HEK293 (cell line): ENCODE data around the gene DAZAP1.
A peak's percentile ranks its signal among the peaks of the same experiment; 100 is the strongest.

Source experiments
- CTCF ChIA-PET: fragments of 350-600 bp; formaldehyde crosslinking; extraction: SDS; loops from one replicate; lab custom pipeline; 2021; ENCODE audit warnings: antibody characterized with exemption; lab: Yijun Ruan, JAX
- POLR2A ChIA-PET: fragments of 300-600 bp; formaldehyde crosslinking; extraction: SDS; loops from one replicate; lab custom pipeline; 2020; ENCODE audit warnings: antibody characterized with exemption, inconsistent platforms; lab: Yijun Ruan, JAX
- H3K27ac ChIP-seq: fragments of 200-500 bp; sonication (Bioruptor generic); 2 replicates; pipeline ENCODE4 v1.5.1; 2014; ENCODE audit warnings: low read depth, low read length, control low read depth, inconsistent platforms; ENCODE audit errors: extremely low read depth
- H3K36me3 ChIP-seq, 2 experiments: fragments of 200-500 bp in 1 of 2; sonication (Bioruptor generic) in 1 of 2; 1 replicate in 1 of 2; 2 replicates in 1 of 2; pipeline ENCODE4 v1.5.1; 2014 to 2017; ENCODE audit warnings: inconsistent platforms in 2 of 2, low read length in 2 of 2; ENCODE audit not compliant: control insufficient read depth in 2 of 2, insufficient read depth in 1 of 2
- H3K4me1 ChIP-seq: fragments of 200-500 bp; sonication (Bioruptor generic); 2 replicates; pipeline ENCODE4 v1.5.1; 2014; ENCODE audit warnings: mild to moderate bottlenecking, low read length, inconsistent platforms; ENCODE audit not compliant: control insufficient read depth, insufficient read depth
- H3K4me3 ChIP-seq: 2 replicates; pipeline ENCODE4 v1.5.1; 2011; ENCODE audit warnings: low read depth, mild to moderate bottlenecking, control low read depth, low read length, moderate library complexity
- H3K9me3 ChIP-seq: fragments of 200-500 bp; sonication (Bioruptor generic); 2 replicates; pipeline ENCODE4 v1.5.1; 2014; ENCODE audit warnings: low read depth, low read length, inconsistent platforms; ENCODE audit not compliant: control insufficient read depth, insufficient read depth
- EGR2 ChIP-seq: fragments of 450-650 bp; formaldehyde crosslinking; IDR thresholded peaks from 2 replicates; pipeline ENCODE4 v1.5.1; 2016; ENCODE audit warnings: low read depth, missing biosample characterization, missing genetic modification characterization
- KLF7 ChIP-seq: fragments of 450-650 bp; formaldehyde crosslinking; IDR thresholded peaks from 2 replicates; pipeline ENCODE4 v1.5.1; 2016; ENCODE audit warnings: missing biosample characterization, missing genetic modification characterization, borderline replicate concordance
- KLF8 ChIP-seq: fragments of 450-650 bp; formaldehyde crosslinking; IDR thresholded peaks from 2 replicates; pipeline ENCODE4 v1.5.1; 2016; ENCODE audit warnings: missing biosample characterization, missing genetic modification characterization
- MZF1 ChIP-seq: fragments of 450-650 bp; formaldehyde crosslinking; IDR thresholded peaks from 2 replicates; pipeline ENCODE4 v1.5.1; 2017; ENCODE audit warnings: missing biosample characterization, missing genetic modification characterization, borderline replicate concordance
- OVOL3 ChIP-seq: fragments of 450-650 bp; formaldehyde crosslinking; IDR thresholded peaks from 2 replicates; pipeline ENCODE4 v1.5.1; 2016; ENCODE audit warnings: missing biosample characterization, missing genetic modification characterization
- PRDM4 ChIP-seq: fragments of 450-650 bp; formaldehyde crosslinking; IDR thresholded peaks from 2 replicates; pipeline ENCODE4 v1.5.1; 2017; ENCODE audit warnings: missing biosample characterization, missing genetic modification characterization
- SP3 ChIP-seq: fragments of 450-650 bp; formaldehyde crosslinking; IDR thresholded peaks from 2 replicates; pipeline ENCODE4 v1.5.1; 2016; ENCODE audit warnings: missing biosample characterization, missing genetic modification characterization
- YY2 ChIP-seq: fragments of 450-650 bp; formaldehyde crosslinking; IDR thresholded peaks from 2 replicates; pipeline ENCODE4 v1.5.1; 2016; ENCODE audit warnings: missing biosample characterization, missing genetic modification characterization
- ZBTB11 ChIP-seq: fragments of 450-650 bp; formaldehyde crosslinking; conservative IDR thresholded peaks from 2 replicates; pipeline ENCODE4 v1.5.1; 2016; ENCODE audit warnings: low read depth, missing biosample characterization, missing genetic modification characterization
- ZBTB26 ChIP-seq: fragments of 450-650 bp; formaldehyde crosslinking; optimal IDR thresholded peaks from 2 replicates; pipeline ENCODE3; 2016; ENCODE audit warnings: missing biosample characterization, mild to moderate bottlenecking, missing genetic modification characterization
- ZNF112 ChIP-seq: fragments of 450-650 bp; formaldehyde crosslinking; IDR thresholded peaks from 2 replicates; pipeline ENCODE4 v1.5.0; 2017; ENCODE audit warnings: missing biosample characterization, missing genetic modification characterization
- ZNF121 ChIP-seq: fragments of 450-650 bp; formaldehyde crosslinking; IDR thresholded peaks from 2 replicates; pipeline ENCODE4 v1.5.1; 2016; ENCODE audit warnings: missing biosample characterization, missing genetic modification characterization
- ZNF132 ChIP-seq: fragments of 450-650 bp; formaldehyde crosslinking; IDR thresholded peaks from 2 replicates; pipeline ENCODE4 v1.5.1; 2017; ENCODE audit warnings: missing biosample characterization, missing genetic modification characterization, borderline replicate concordance
- ZNF169 ChIP-seq: fragments of 450-650 bp; formaldehyde crosslinking; IDR thresholded peaks from 2 replicates; pipeline ENCODE4 v1.5.1; 2016; ENCODE audit warnings: missing biosample characterization, missing genetic modification characterization
- ZNF354C ChIP-seq: fragments of 450-650 bp; formaldehyde crosslinking; IDR thresholded peaks from 2 replicates; pipeline ENCODE4 v1.5.1; 2016; ENCODE audit warnings: missing biosample characterization, missing genetic modification characterization, low read depth, borderline replicate concordance
- ZNF449 ChIP-seq: fragments of 450-650 bp; formaldehyde crosslinking; IDR thresholded peaks from 2 replicates; pipeline ENCODE4 v1.5.1; 2017; ENCODE audit warnings: missing biosample characterization, mild to moderate bottlenecking, missing genetic modification characterization, moderate library complexity
- ZNF530 ChIP-seq: fragments of 450-650 bp; formaldehyde crosslinking; IDR thresholded peaks from 2 replicates; pipeline ENCODE4 v1.5.1; 2016; ENCODE audit warnings: low read depth, missing biosample characterization, missing genetic modification characterization
- ZNF596 ChIP-seq: fragments of 450-650 bp; IDR thresholded peaks from 2 replicates; pipeline ENCODE4 v1.5.0; 2018; ENCODE audit warnings: missing biosample characterization, mild to moderate bottlenecking, missing genetic modification characterization, moderate library complexity
- ZNF654 ChIP-seq: fragments of 450-650 bp; formaldehyde crosslinking; IDR thresholded peaks from 2 replicates; pipeline ENCODE4 v1.5.1; 2016; ENCODE audit warnings: low read depth, missing biosample characterization, missing genetic modification characterization
- ZNF664 ChIP-seq: fragments of 450-650 bp; formaldehyde crosslinking; IDR thresholded peaks from 2 replicates; pipeline ENCODE4 v1.5.1; 2016; ENCODE audit warnings: missing biosample characterization, missing genetic modification characterization
- ZNF76 ChIP-seq: fragments of 450-650 bp; formaldehyde crosslinking; IDR thresholded peaks from 2 replicates; pipeline ENCODE4; 2016; ENCODE audit warnings: low read depth, missing biosample characterization, missing genetic modification characterization, borderline replicate concordance
- TF ChIP-seq, protein P1 (sequence below): fragments of 450-650 bp; formaldehyde crosslinking; IDR thresholded peaks from 2 replicates; pipeline ENCODE4 v1.5.1; 2016; ENCODE audit warnings: missing biosample characterization, missing genetic modification characterization

Gene DAZAP1

GRCh38 chr19:1470305-1471009, 63.1 kb downstream of the DAZAP1 start (continued):
- TF ChIP-seq PRDM4 (tag by site-specific recombination) (peak; percentile 92), ZNF530 (tag by site-specific recombination) (no peak), ZNF664 (tag by site-specific recombination) (no peak), ZNF121 (tag by site-specific recombination) (no peak), ZNF596 (tag by site-specific recombination) (0 out of 2 replicates have a peak, but pooled peaks have one; percentile 35), KLF7 (tag by site-specific recombination) (peak; percentile 7; the same call in 1 of the 2 replicates), OVOL3 (tag by site-specific recombination) (no peak), ZNF76 (tag by site-specific recombination) (peak; percentile 33; the same call in 1 of the 2 replicates), YY2 (tag by site-specific recombination) (no peak), ZNF169 (tag by site-specific recombination) (no peak), EGR2 (0 out of 2 replicates have a peak, but pooled peaks have one; percentile 42), KLF8 (peak; percentile 44; the same call in 1 of the 2 replicates), ZNF354C (tag by site-specific recombination) (no peak)

DNA sequence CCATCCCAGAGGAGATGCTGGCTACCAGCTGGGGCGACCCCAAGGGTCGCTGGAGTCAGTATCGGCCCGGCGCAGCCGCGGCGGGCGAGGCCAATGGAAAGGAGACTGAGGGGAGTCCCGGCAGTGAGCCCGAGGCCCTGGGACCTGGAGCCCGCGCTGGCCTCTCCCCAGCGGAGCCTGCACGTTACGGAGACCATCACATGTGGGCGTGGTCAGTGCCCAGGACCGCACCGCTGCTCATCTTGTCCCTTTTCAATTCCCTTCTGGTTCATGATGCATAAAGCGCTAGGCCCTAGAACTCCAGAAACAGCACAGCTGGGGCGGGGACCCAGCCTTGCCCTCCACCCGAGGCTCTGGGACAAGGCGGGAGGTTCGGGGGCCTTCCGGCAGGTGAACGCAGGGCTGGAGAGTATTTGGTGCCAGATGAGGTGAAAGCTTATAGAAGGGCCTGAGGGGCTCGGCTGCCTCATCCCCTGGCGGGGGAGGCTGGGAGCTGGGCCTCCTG, 63.7 kb downstream of the DAZAP1 start:
- peak overlapping the region; percentile 28 for H3K4me3 ChIP-seq
- ChIA-PET POLR2A (interaction anchor here (0.9 to 2.2 kb wide), 6 partner anchors 12 to 94 kb away, joined by 3 to 6 read pairs (median 4); no protein-coding TSS in a partner anchor), CTCF (interaction anchor here (0.9 to 1.1 kb wide), 2 partner anchors 191 to 205 kb away, joined by 3 to 4 read pairs; no protein-coding TSS in a partner anchor)
- peaks cover 0 to 16% of the 10 kb centered on the region in 2 experiments; a peak in 2 of 3 replicates for H3K36me3 ChIP-seq
- H3K27ac ChIP-seq, result no peak overlapping the region; the same call in 1 of the 2 replicates
- H3K9me3 ChIP-seq, result no peaks in the 10 kb centered on the region
- H3K4me1 ChIP-seq, result peaks cover 12% of the 10 kb centered on the region
- TF ChIP-seq, protein P1, sequence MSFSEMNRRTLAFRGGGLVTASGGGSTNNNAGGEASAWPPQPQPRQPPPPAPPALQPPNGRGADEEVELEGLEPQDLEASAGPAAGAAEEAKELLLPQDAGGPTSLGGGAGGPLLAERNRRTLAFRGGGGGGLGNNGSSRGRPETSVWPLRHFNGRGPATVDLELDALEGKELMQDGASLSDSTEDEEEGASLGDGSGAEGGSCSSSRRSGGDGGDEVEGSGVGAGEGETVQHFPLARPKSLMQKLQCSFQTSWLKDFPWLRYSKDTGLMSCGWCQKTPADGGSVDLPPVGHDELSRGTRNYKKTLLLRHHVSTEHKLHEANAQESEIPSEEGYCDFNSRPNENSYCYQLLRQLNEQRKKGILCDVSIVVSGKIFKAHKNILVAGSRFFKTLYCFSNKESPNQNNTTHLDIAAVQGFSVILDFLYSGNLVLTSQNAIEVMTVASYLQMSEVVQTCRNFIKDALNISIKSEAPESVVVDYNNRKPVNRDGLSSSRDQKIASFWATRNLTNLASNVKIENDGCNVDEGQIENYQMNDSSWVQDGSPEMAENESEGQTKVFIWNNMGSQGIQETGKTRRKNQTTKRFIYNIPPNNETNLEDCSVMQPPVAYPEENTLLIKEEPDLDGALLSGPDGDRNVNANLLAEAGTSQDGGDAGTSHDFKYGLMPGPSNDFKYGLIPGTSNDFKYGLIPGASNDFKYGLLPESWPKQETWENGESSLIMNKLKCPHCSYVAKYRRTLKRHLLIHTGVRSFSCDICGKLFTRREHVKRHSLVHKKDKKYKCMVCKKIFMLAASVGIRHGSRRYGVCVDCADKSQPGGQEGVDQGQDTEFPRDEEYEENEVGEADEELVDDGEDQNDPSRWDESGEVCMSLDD, result 0 out of 2 replicates have a peak, but pooled peaks have one; percentile 53
- TF ChIP-seq ZNF132 (tag by site-specific recombination), result no peak
- no peak for TF ChIP-seq ZNF112 (tag by site-specific recombination)
- 0 out of 2 replicates have a peak, but pooled peaks have one; percentile 6 for TF ChIP-seq ZNF449
- no peak for TF ChIP-seq MZF1 (tag by site-specific recombination)
- peak; percentile 12; the same call in 1 of the 2 replicates for TF ChIP-seq ZBTB11 (tag by site-specific recombination)
- no peak for TF ChIP-seq ZNF654
- TF ChIP-seq ZBTB26, result peak; percentile 31
- peak; percentile 47; the same call in 1 of the 2 replicates for TF ChIP-seq SP3 (tag by site-specific recombination)
